GM23248 (cell line): ENCODE results near the gene BLMH.

ENCODE experiments used
- EZH2 ChIP-seq: fragments of 200-600 bp; sonication (generic); IDR thresholded peaks from 2 replicates; pipeline ENCODE4 v1.6.1; 2018; ENCODE audit warnings: antibody characterized with exemption, mild to moderate bottlenecking; ENCODE audit not compliant: insufficient read depth, poor library complexity, severe bottlenecking
- EZH2phosphoT487 ChIP-seq: fragments of 200-600 bp; sonication (generic); IDR thresholded peaks from 2 replicates; pipeline ENCODE4 v1.6.1; 2018; ENCODE audit warnings: antibody characterized with exemption, moderate library complexity, mild to moderate bottlenecking, low read depth; ENCODE audit not compliant: insufficient read depth

DNA sequence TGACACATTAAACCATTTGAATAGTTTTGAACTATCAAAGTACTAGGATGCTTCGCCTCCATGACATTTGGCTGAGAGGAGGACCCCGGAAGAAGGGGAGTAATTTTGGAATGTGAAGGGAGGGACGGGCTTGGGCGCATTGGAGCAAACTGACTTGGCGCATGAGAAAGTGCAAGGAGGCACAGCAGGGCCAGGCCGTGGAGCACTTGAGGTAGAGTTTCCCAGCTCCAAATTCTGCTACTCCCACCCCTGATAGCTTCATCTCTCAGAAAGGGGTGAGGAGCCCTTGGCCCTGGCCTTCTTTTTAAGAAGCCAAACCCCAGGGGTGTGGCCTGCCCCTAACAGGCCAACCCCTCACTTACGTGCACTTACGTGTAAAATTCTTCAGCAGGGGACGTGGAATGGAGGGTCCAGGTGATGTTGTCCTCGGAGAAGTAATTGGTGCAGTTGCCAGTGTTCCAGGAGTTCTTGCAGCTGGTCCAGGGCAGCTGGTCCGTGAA is 73.9 kb downstream of the BLMH start:
- TF ChIP-seq EZH2: no peak
- no peak for TF ChIP-seq EZH2phosphoT487
